Fibroblast of the aortic adventitia (primary cell): ENCODE data around the gene CDH2. TPM values are rescaled to one million over a fixed set of nuclear protein-coding genes. Genes with fewer than 3 reads are reported as not detected.

Experiments
- DNase-seq: peaks from one replicate; pipeline ENCODE4 v3.0.0-alpha.2; 2010; ENCODE audit warnings: low read depth
- H3K4me3 ChIP-seq: 2 replicates; pipeline ENCODE4 v1.5.1; 2011; ENCODE audit warnings: low read depth, mild to moderate bottlenecking, control low read depth, low read length, moderate library complexity
- CTCF ChIP-seq: IDR thresholded peaks from 2 replicates; pipeline ENCODE4 v1.5.1; 2011; ENCODE audit warnings: mild to moderate bottlenecking, low read length, control low read depth, inconsistent platforms; ENCODE audit not compliant: insufficient read depth
- total RNA-seq: library from RNA; depleted of rRNA; stranded (reverse); fragments of >200 nt; gene quantifications from 2 replicates; pipeline ENCODE4 v1.2.3, GENCODE V29; 2012; ENCODE audit warnings: low replicate concordance

The CDH2 gene
- total RNA-seq, 1 donor: 64.1 TPM

- TF ChIP-seq CTCF: no peak
- H3K4me3 ChIP-seq: no peak overlapping the region
- peak; percentile 66 for DNase-seq
Measured at GRCh38 chr18:28041366-28041765, 135.6 kb downstream of the CDH2 start.

- TF ChIP-seq CTCF: no peak
- DNase-seq: no peak
- no peak overlapping the region for H3K4me3 ChIP-seq
Measured at GRCh38 chr18:28040716-28041115, 136.2 kb downstream of the CDH2 start.

- no peak overlapping the region for H3K4me3 ChIP-seq
- no peak for TF ChIP-seq CTCF
- no peak for DNase-seq
Measured at GRCh38 chr18:28040211-28040610, 136.7 kb downstream of the CDH2 start.

GRCh38 chr18:28039691-28040090 is 137.2 kb downstream of the CDH2 start:
- H3K4me3 ChIP-seq: no peak overlapping the region
- no peak for DNase-seq
- no peak for TF ChIP-seq CTCF

GRCh38 chr18:28039078-28039477 is 137.9 kb downstream of the CDH2 start:
- H3K4me3 ChIP-seq: no peak overlapping the region
- no peak for TF ChIP-seq CTCF
- DNase-seq: no peak

GRCh38 chr18:28036488-28036887 is 140.4 kb downstream of the CDH2 start:
- no peak for DNase-seq
- H3K4me3 ChIP-seq: no peak overlapping the region
- TF ChIP-seq CTCF: no peak

GRCh38 chr18:28034567-28034966 is 142.4 kb downstream of the CDH2 start:
- no peak for TF ChIP-seq CTCF
- H3K4me3 ChIP-seq: no peak overlapping the region
- DNase-seq: no peak
